Heart left ventricle (tissue), 13 donors: ENCODE data around the gene DDX25.

Experiments
- POLR2A ChIP-seq, 2 donors: fragments of 450-650 bp; IDR thresholded peaks; one replicate each; pipeline ENCODE4 v1.6.1; 2017; ENCODE audit warnings: antibody characterized with exemption in 2 of 2, mild to moderate bottlenecking in 2 of 2, moderate library complexity in 2 of 2
- TF ChIP-seq, protein P1 (sequence below), 12 donors: fragments of 200-600 bp; sonication (generic) in 4 of 12; IDR thresholded peaks; one replicate each; pipeline versions ENCODE4 v1.5.0 to v1.8.0; 2018 to 2022; ENCODE audit warnings: antibody characterized with exemption in 12 of 12, mild to moderate bottlenecking in 5 of 12
- donor health status: ischemic (EF 13 %, LVEDD 7.1; RV severe dilation, severe dysfunction).
- donor health status: DM: no; HTN: yes; CAD: no.
- donor health status: DM: no; HTN: no; CAD: no.
- donor health status: ischemic (EF 25% LVEDD 6.9; RV normal size, moderate dysfunction).
- donor health status: ischemic (EF 25% LVEDD 5.7; RV mildly dilated, moderate dysfunction).
- donor health status: ischemic (EF 35%, LVEDD 5.7; RV mildly dilated, moderate dysfunction).
- donor health status: nonischemic (EF 11% LVEDD 7.7; RV severe dilation, severe dysfunction).
- donor health status: DM: yes; HTN: yes; CAD: no.
- donor health status: PGD.
- donor health status: ischemic (EF 29% LVEDD 5.4; RV normal size, mild dysfunction).
- donor health status: nonischemic (EF 23%, LVEDD 6.1; RV moderate dilation, normal function).

DNA sequence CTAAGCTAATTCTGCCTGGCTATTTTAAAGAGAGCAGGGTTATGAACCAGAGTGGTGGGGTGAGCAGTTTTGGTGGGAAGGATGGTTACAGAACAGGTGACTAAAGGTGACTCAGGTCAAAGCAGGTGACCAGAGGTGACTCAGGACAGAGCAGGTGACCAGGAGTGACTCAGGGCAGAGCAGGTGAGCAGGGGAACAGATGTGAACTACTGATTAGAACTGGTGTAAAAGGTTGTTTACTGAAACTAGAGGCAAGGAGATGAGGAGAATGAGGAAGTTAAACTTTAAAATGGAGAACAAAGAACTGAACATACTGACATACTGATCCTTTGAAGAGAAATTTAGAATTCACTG, 32.2 kb upstream of the DDX25 start:
- no peak for TF ChIP-seq POLR2A (IDR thresholded peaks at IDR 0.05)
- TF ChIP-seq, protein P1, sequence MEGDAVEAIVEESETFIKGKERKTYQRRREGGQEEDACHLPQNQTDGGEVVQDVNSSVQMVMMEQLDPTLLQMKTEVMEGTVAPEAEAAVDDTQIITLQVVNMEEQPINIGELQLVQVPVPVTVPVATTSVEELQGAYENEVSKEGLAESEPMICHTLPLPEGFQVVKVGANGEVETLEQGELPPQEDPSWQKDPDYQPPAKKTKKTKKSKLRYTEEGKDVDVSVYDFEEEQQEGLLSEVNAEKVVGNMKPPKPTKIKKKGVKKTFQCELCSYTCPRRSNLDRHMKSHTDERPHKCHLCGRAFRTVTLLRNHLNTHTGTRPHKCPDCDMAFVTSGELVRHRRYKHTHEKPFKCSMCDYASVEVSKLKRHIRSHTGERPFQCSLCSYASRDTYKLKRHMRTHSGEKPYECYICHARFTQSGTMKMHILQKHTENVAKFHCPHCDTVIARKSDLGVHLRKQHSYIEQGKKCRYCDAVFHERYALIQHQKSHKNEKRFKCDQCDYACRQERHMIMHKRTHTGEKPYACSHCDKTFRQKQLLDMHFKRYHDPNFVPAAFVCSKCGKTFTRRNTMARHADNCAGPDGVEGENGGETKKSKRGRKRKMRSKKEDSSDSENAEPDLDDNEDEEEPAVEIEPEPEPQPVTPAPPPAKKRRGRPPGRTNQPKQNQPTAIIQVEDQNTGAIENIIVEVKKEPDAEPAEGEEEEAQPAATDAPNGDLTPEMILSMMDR (IDR thresholded peaks at IDR 0.05), result no peak
